AG20443 (cell line): ENCODE measurements around the gene REC114.
"Not testable (repeated sequence)": the region's sequence is repeated elsewhere in the genome, so short reads cannot be mapped to it uniquely, and the experiment has no call there.

ENCODE experiments used
- DNase-seq: peaks from one replicate; pipeline ENCODE4 v3.0.0; 2012; ENCODE audit warnings: low spot score, mixed read lengths

The REC114 gene

GRCh38 chr15:73442968-73443367, at the start of gene REC114:
REC114 (plus strand) TSS chr15:73443164; CDS start chr15:73443186, 22 bp downstream.
- DNase-seq = no peak

GRCh38 chr15:73393336-73393735, 49.6 kb upstream of the REC114 start:
- DNase-seq = no peak

GRCh38 chr15:73394782-73395181, 48.2 kb upstream of the REC114 start:
- DNase-seq = no peak

- DNase-seq = no peak
Measured at GRCh38 chr15:73395671-73396070, 47.3 kb upstream of the REC114 start.

- DNase-seq = no peak
Measured at GRCh38 chr15:73397461-73397860, 45.5 kb upstream of the REC114 start.

GRCh38 chr15:73398861-73399260, 44.1 kb upstream of the REC114 start:
- DNase-seq = no peak

- not testable (repeated sequence) for DNase-seq
Measured at GRCh38 chr15:73400222-73400621, 42.7 kb upstream of the REC114 start.

GRCh38 chr15:73403171-73403570, 39.8 kb upstream of the REC114 start:
- DNase-seq = no peak

- no peak for DNase-seq
Measured at GRCh38 chr15:73414876-73415275, 28.1 kb upstream of the REC114 start.

- DNase-seq = no peak
Measured at GRCh38 chr15:73424506-73424905, 18.5 kb upstream of the REC114 start.

- DNase-seq = no peak
Measured at GRCh38 chr15:73425510-73425909, 17.5 kb upstream of the REC114 start.

- no peak for DNase-seq
Measured at GRCh38 chr15:73426323-73426994, 16.5 kb upstream of the REC114 start.

- DNase-seq = not testable (repeated sequence)
Measured at GRCh38 chr15:73431329-73431728, 11.6 kb upstream of the REC114 start.

GRCh38 chr15:73433873-73434272, 9.1 kb upstream of the REC114 start:
- DNase-seq = no peak

- DNase-seq = no peak
Measured at GRCh38 chr15:73436613-73437012, 6.4 kb upstream of the REC114 start.

GRCh38 chr15:73437543-73438109, 5.3 kb upstream of the REC114 start:
- no peak for DNase-seq

- no peak for DNase-seq
Measured at GRCh38 chr15:73438651-73439050, 4.3 kb upstream of the REC114 start.

GRCh38 chr15:73440571-73440970, 2.4 kb upstream of the REC114 start:
- DNase-seq = no peak

GRCh38 chr15:73442421-73442820, 543 bp upstream of the REC114 start:
- no peak for DNase-seq

- not testable (repeated sequence) for DNase-seq
Measured at GRCh38 chr15:73447471-73447870, 4.5 kb downstream of the REC114 start.

- DNase-seq = not testable (repeated sequence)
Measured at GRCh38 chr15:73448158-73448758, 5.3 kb downstream of the REC114 start.

GRCh38 chr15:73449980-73450379, 7.0 kb downstream of the REC114 start:
- not testable (repeated sequence) for DNase-seq

GRCh38 chr15:73454096-73454495, 11.1 kb downstream of the REC114 start:
- no peak for DNase-seq

- DNase-seq = no peak
Measured at GRCh38 chr15:73455876-73456275, 12.9 kb downstream of the REC114 start.
